Ovary (tissue), 9 donors: ENCODE results near the gene LLCFC1. TPM values are rescaled to one million over a fixed set of nuclear protein-coding genes. Genes with fewer than 3 reads are reported as not detected.

ENCODE experiments used
- DNase-seq, 5 donors: peaks; one replicate each; pipeline ENCODE4 v3.0.0-alpha.2; 2019 to 2020
- H3K27ac ChIP-seq, 2 donors: fragments of 200-600 bp; one replicate each; pipeline versions ENCODE4 v1.5.1 to v1.8.0; 2019 to 2022
- H3K27me3 ChIP-seq: fragments of 200-600 bp; one replicate; pipeline ENCODE4 v1.8.0; 2022
- H3K36me3 ChIP-seq: fragments of 200-600 bp; sonication (generic); one replicate; pipeline ENCODE4 v1.5.1; 2019
- H3K4me1 ChIP-seq: one replicate; pipeline ENCODE4 v1.8.1; 2013; ENCODE audit warnings: mild to moderate bottlenecking, moderate library complexity; ENCODE audit not compliant: insufficient read depth
- H3K4me3 ChIP-seq: fragments of 200-600 bp; sonication (generic); one replicate; pipeline ENCODE4 v1.5.1; 2017
- H3K9me3 ChIP-seq, 2 donors: fragments of 200-600 bp in 1 of 2; sonication (generic) in 1 of 2; one replicate each; pipeline versions ENCODE4 v1.5.1 to v1.8.1; 2013 to 2019; ENCODE audit warnings: mild to moderate bottlenecking in 1 of 2, moderate library complexity in 1 of 2
- EP300 ChIP-seq: sonication (generic); formaldehyde crosslinking; IDR thresholded peaks from one replicate; pipeline ENCODE4 v1.6.1; 2017; ENCODE audit warnings: antibody characterized with exemption
- POLR2A ChIP-seq: fragments of 450-650 bp; IDR thresholded peaks from one replicate; pipeline ENCODE4 v1.6.1; 2017; ENCODE audit warnings: antibody characterized with exemption, mild to moderate bottlenecking, moderate library complexity
- WGBS, 3 donors: extraction: QIAGEN DNeasy Blood & Tissue Kit in 1 of 3; methylation state at CpG; one replicate each; pipeline versions ENCODE4 v1.1.5 to v1.1.7; 2013 to 2017; 5-methylcytosine and 5-hydroxymethylcytosine counted together
- intact Hi-C, 4 donors: fragments of 100-400 bp; cut with DNase I; formaldehyde crosslinking; loops; one replicate each; pipeline versions ENCODE4 v1.11.0 to v1.15.1; 2022 to 2023
- polyA plus RNA-seq, 2 donors: library from polyadenylated mRNA; stranded (reverse); fragments of 200-250 nt in 1 of 2; fragments of 350-450 nt in 1 of 2; fragmentation: Illumina TruSeq in 1 of 2; extraction: RNeasy Lipid Tissue Mini Kit (QIAGEN cat#74804) in 1 of 2; gene quantifications; one replicate each; pipeline ENCODE4 v1.2.3, GENCODE V29; 2013 to 2014
- total RNA-seq, 7 donors: library from RNA; depleted of rRNA in 2 of 7; stranded (reverse); fragments of >200 nt in 2 of 7; fragmentation: NEBNext Ultra II Directional in 3 of 7; extraction: Animal tissue kit (Norgen Biotek cat#: 25700) in 3 of 7; gene quantifications; one replicate each; pipeline versions ENCODE4 v1.1.0 to v1.2.4, GENCODE V29; 2016 to 2023
- TF ChIP-seq, protein P1 (sequence below), 3 donors: fragments of 450-650 bp in 2 of 3; fragments of 200-600 bp in 1 of 3; IDR thresholded peaks; one replicate each; pipeline versions ENCODE4 v1.5.1 to v1.8.0; 2016 to 2022; ENCODE audit warnings: antibody characterized with exemption in 3 of 3, mild to moderate bottlenecking in 1 of 3
- donor health status: DM: no; HTN: no; CAD: no; lungs with moderate emphysema.
- donor health status: DM: no; HTN: no; CAD: no.
- donor health status: Bipolar disorder and iron deficiency.
- donor health status: DM: yes; HTN: yes; CAD: no.
- donor health status: DM: no; HTN: no; CAD: no.
- donor health status: DM: yes; HTN: yes; CAD: no.

LLCFC1 gene
- total and polyA plus RNA-seq, 9 donors, result not detected

DNA sequence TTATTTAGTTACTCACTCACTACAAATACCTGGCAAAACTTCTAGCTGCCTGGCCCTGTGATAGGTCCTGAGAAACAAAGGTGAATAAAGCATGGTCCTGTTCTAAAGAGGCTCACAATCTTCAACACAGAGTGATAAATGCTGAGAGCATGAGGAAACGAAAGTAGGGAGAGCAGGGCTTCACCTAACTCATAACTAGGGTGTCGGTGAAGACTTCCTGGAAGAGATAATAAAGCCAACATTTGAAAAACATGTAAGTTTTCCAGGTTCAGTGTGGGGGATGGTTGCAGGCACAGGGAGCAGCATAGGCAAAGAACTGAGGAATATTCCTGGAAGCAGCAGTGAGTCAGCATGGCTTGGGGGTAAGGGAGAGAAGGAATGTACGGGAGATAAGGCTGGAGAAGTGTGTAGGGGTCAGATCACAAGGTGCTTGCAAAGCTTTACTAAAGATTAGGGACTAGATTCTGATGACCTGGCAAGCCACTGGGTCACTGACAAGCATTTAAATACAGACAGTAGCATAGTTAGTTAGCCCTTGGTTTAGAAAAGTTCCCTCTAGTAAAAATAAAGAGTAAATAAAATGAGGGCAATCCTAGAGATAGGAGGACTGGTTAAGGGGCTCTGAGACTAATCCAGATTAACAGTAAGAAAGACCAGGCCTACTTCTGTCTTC is 17.8 kb downstream of the LLCFC1 start:
- 9 to 28% (median 13%) methylated on average over 3 of the region's 3 CpGs for WGBS, 3 donors
- Histone ChIP-seq H3K4me3 (no peak overlapping the region), H3K9me3 (no peaks in the 10 kb centered on the region), H3K27ac (no peak overlapping the region), H3K27me3 (no peaks in the 10 kb centered on the region), H3K4me1 (no peaks in the 10 kb centered on the region), H3K36me3 (no peaks in the 10 kb centered on the region)
- no peak for DNase-seq
- TF ChIP-seq POLR2A, result no peak
- TF ChIP-seq, protein P1, sequence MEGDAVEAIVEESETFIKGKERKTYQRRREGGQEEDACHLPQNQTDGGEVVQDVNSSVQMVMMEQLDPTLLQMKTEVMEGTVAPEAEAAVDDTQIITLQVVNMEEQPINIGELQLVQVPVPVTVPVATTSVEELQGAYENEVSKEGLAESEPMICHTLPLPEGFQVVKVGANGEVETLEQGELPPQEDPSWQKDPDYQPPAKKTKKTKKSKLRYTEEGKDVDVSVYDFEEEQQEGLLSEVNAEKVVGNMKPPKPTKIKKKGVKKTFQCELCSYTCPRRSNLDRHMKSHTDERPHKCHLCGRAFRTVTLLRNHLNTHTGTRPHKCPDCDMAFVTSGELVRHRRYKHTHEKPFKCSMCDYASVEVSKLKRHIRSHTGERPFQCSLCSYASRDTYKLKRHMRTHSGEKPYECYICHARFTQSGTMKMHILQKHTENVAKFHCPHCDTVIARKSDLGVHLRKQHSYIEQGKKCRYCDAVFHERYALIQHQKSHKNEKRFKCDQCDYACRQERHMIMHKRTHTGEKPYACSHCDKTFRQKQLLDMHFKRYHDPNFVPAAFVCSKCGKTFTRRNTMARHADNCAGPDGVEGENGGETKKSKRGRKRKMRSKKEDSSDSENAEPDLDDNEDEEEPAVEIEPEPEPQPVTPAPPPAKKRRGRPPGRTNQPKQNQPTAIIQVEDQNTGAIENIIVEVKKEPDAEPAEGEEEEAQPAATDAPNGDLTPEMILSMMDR (IDR thresholded peaks at IDR 0.05), result no peak
- intact Hi-C loops, result no loop called here

DNA sequence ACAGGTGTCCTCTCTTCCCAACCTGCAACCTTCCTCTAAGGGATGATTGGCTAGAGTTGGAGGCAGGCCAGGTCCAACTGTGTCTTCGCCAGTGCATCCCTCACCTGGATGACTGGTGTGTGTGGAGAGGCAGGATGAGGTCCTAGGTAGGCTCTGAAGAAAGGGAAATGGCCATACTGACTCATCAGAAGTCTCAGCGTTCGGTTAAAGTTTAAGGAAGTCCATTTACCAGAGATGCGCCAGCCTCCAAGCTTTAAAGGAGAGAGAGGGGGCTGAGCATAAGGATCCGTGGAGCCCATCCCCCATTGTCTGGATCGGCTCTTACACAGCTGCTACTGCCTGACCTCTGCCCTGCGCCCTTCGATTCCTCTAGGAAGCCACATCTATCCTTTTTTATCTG is 18.4 kb downstream of the LLCFC1 start:
- H3K4me1 ChIP-seq, result no peaks in the 10 kb centered on the region
- no peak overlapping the region for H3K4me3 ChIP-seq
- TF ChIP-seq, protein P1 (IDR thresholded peaks at IDR 0.05), result no peak
- no peak for TF ChIP-seq EP300
- no peak for TF ChIP-seq POLR2A
- no peak for DNase-seq
- no peaks in the 10 kb centered on the region for H3K9me3 ChIP-seq
- no peaks in the 10 kb centered on the region for H3K36me3 ChIP-seq
- intact Hi-C loops, result no loop called here
- 68 to 77% (median 75%) methylated on average over 8 of the region's 8 CpGs for WGBS, 3 donors
- no peak overlapping the region for H3K27ac ChIP-seq
- H3K27me3 ChIP-seq, result no peaks in the 10 kb centered on the region

DNA sequence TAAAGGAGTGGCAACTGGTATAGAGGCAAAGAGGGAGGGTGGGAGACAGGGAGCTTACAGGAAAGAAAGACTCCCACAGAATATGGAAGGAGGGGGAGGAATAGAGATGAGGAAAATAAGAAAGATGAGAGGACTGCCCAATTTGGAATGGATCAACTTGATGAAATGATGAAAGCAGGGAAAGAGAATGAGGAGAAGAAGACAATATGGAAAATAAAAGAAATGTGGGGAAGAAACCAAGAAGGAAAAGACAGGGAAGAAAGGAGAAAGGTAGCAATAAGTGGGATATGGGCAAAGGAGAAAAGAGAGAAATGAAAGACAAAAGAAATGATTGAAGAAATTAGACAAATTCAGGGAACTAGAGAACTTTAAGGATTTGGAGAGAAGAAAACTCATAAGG is 19.9 kb downstream of the LLCFC1 start:
- intact Hi-C loops, result no loop called here
- H3K27me3 ChIP-seq, result no peaks in the 10 kb centered on the region

DNA sequence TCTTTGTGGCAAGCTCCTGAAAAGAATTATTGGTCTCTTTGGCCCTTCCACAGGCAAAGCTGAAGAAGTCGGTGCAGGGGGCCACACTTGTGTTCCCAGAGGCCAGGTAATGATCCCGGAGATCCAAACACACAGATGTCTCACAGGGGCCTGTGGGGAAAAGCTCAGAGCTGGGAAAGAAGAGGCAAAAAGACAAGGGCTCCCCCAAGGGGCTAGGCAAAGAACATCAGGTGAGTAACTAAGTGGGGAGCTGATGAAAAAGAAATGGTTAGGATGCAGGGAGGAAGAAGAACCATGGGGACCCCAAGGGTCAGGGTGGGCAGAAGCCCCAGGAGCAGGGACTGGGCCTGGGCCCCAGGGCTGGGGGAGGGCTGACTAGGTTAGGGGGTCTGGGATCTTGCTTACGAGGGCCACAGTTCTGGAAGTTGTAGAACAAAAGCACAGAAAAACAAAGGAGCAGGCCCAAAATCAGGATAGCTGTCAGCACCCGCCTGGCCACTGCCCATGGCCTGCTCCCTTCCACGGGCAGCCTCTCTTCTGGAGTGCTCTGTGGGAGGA is 21.8 kb downstream of the LLCFC1 start:
- H3K4me3 ChIP-seq, result no peak overlapping the region
- H3K4me1 ChIP-seq, result no peaks in the 10 kb centered on the region
- no peaks in the 10 kb centered on the region for H3K9me3 ChIP-seq
- TF ChIP-seq POLR2A (no peak), EP300 (no peak)
- TF ChIP-seq, protein P1 (IDR thresholded peaks at IDR 0.05), result no peak
- DNase-seq, result no peak
- H3K27ac ChIP-seq, result no peak overlapping the region
- WGBS, 3 donors, result 79 to 83% (median 81%) methylated on average over 5 of the region's 5 CpGs
- no peaks in the 10 kb centered on the region for H3K36me3 ChIP-seq
- intact Hi-C loops, result no loop called here
- H3K27me3 ChIP-seq, result no peaks in the 10 kb centered on the region

More for the DNA sequence above, 19.9 kb downstream of the LLCFC1 start:
- Histone ChIP-seq H3K36me3 (no peaks in the 10 kb centered on the region), H3K27ac (no peak overlapping the region), H3K4me3 (no peak overlapping the region), H3K9me3 (no peaks in the 10 kb centered on the region), H3K4me1 (no peaks in the 10 kb centered on the region)
- DNase-seq, result no peak
- TF ChIP-seq POLR2A (no peak), EP300 (no peak)
- TF ChIP-seq, protein P1 (IDR thresholded peaks at IDR 0.05), result no peak
